GM23338 (cell line): ENCODE measurements around the gene ASB1.

ENCODE experiments used
- EZH2 ChIP-seq: fragments of 200-600 bp; sonication (generic); IDR thresholded peaks from one replicate; pipeline ENCODE4 v1.8.0; 2017; ENCODE audit warnings: antibody characterized with exemption, mild to moderate bottlenecking, low read depth; ENCODE audit not compliant: unreplicated experiment
- JUNB ChIP-seq: IDR thresholded peaks from one replicate; pipeline ENCODE4 v1.6.1; 2016; ENCODE audit warnings: antibody characterized with exemption; ENCODE audit not compliant: unreplicated experiment
- POLR2AphosphoS5 ChIP-seq: IDR thresholded peaks from 2 replicates; pipeline ENCODE4 v1.6.1; 2016; ENCODE audit warnings: antibody characterized with exemption, low read depth
- REST ChIP-seq: IDR thresholded peaks from one replicate; pipeline ENCODE4 v1.6.1; 2018; ENCODE audit warnings: antibody characterized with exemption; ENCODE audit not compliant: unreplicated experiment
- TF ChIP-seq, protein P1 (sequence below), 2 experiments: fragments of 200-600 bp in 1 of 2; sonication (generic) in 1 of 2; conservative IDR thresholded peaks; 2 replicates each; pipeline versions ENCODE4 v1.5.1 to v1.6.1; 2016 to 2017; ENCODE audit warnings: antibody characterized with exemption in 2 of 2, low read depth in 2 of 2, mild to moderate bottlenecking in 2 of 2, moderate library complexity in 1 of 2

DNA sequence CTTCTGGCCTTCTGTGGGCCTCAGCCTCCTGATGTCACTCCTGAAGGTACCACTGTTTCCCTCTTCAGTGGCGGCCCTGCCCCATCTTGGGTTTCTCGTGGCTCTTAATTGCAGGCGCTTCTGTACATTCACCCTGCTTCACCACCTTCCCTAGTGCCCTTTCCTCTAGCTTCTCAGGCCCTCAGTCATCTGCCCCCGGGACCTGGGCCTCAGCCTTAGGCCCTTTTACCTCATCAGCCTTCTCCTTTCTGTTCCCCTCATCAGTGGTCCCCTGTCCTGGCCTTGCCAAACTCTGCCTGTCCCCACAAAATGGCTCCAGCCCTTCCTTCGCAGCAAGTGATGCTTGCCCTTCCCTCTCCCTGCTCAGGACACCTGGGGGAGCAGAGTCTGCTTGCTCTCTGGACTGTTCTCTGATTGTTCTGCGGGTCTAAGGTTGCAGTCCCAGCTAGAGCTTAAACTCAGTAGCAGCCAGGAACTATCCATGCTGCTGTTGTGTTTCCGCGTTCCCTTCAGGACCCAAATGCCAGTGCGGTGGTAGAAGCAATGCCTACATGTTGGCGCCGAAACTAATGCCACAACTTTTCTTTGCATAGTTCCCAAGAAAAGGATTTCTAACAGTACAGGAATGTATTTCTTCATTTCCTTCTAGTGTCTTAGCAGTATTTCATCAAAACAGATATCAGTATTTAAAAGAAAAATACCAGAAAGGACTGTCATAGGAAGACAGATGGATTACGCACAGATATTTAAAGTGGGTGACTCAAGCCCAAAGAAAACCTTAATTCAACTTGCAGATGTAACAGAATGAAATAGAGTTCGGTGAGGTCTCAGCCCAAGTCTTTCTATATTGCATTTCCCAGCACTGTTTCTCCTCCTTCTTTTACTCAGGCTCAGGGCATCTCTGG lies 7.5 kb downstream of the ASB1 start:
- TF ChIP-seq POLR2AphosphoS5 = no peak
- TF ChIP-seq, protein P1, sequence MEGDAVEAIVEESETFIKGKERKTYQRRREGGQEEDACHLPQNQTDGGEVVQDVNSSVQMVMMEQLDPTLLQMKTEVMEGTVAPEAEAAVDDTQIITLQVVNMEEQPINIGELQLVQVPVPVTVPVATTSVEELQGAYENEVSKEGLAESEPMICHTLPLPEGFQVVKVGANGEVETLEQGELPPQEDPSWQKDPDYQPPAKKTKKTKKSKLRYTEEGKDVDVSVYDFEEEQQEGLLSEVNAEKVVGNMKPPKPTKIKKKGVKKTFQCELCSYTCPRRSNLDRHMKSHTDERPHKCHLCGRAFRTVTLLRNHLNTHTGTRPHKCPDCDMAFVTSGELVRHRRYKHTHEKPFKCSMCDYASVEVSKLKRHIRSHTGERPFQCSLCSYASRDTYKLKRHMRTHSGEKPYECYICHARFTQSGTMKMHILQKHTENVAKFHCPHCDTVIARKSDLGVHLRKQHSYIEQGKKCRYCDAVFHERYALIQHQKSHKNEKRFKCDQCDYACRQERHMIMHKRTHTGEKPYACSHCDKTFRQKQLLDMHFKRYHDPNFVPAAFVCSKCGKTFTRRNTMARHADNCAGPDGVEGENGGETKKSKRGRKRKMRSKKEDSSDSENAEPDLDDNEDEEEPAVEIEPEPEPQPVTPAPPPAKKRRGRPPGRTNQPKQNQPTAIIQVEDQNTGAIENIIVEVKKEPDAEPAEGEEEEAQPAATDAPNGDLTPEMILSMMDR (conservative IDR thresholded peaks at IDR 0.05; ENCODE audit: low read depth in 2 of 2) = no peak
- no peak for TF ChIP-seq EZH2
- no peak for TF ChIP-seq REST
- TF ChIP-seq JUNB = no peak
